DOHH2 (cell line): ENCODE measurements around the gene SLK.

ENCODE experiments used
- EZH2phosphoT487 ChIP-seq: fragments of 200-600 bp; sonication (generic); IDR thresholded peaks from 2 replicates; pipeline ENCODE4 v1.6.1; 2017; ENCODE audit warnings: borderline replicate concordance, mild to moderate bottlenecking, antibody characterized with exemption, low read length, moderate library complexity, mixed read lengths
- TF ChIP-seq, protein P1 (sequence below): fragments of 200-600 bp; sonication (generic); IDR thresholded peaks from one replicate; pipeline ENCODE4 v1.5.1; 2014; ENCODE audit warnings: antibody characterized with exemption, mild to moderate bottlenecking, low read depth, low read length; ENCODE audit not compliant: poor library complexity, severe bottlenecking

GRCh38 chr10:103979530-103979929, 12.6 kb downstream of the SLK start:
- TF ChIP-seq, protein P1, sequence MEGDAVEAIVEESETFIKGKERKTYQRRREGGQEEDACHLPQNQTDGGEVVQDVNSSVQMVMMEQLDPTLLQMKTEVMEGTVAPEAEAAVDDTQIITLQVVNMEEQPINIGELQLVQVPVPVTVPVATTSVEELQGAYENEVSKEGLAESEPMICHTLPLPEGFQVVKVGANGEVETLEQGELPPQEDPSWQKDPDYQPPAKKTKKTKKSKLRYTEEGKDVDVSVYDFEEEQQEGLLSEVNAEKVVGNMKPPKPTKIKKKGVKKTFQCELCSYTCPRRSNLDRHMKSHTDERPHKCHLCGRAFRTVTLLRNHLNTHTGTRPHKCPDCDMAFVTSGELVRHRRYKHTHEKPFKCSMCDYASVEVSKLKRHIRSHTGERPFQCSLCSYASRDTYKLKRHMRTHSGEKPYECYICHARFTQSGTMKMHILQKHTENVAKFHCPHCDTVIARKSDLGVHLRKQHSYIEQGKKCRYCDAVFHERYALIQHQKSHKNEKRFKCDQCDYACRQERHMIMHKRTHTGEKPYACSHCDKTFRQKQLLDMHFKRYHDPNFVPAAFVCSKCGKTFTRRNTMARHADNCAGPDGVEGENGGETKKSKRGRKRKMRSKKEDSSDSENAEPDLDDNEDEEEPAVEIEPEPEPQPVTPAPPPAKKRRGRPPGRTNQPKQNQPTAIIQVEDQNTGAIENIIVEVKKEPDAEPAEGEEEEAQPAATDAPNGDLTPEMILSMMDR: no peak
- TF ChIP-seq EZH2phosphoT487: no peak
